HG02610 (cell line): ENCODE results near the gene SYNE1.
"Not testable (repeated sequence)": the region's sequence is repeated elsewhere in the genome, so short reads cannot be mapped to it uniquely, and the experiment has no call there.

ENCODE experiments used
- ATAC-seq: cut with Tn5 transposase; IDR thresholded peaks from one replicate; pipeline ENCODE4 v1.9.1; 2021; ENCODE audit warnings: mild to moderate bottlenecking, moderate library complexity; ENCODE audit not compliant: unreplicated experiment

The SYNE1 gene

DNA sequence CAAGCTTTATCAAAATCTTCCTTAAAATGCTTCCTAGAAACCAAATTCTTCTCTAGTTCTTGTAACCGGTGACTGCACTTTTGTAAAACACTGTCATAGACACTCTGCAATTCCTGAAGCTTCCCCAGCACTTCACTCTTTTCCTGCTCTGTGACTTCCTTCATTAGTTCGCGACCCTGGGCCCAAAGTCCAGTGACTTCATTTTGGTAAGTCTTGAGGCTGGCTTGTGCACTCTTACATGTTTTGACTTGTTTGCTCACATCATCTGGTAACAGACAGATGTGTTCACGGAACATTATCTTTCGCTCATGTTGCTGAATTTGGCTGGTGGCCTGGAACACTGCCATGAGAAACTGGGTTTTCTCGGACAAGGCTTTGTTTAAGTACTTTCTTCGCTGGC is 306.2 kb downstream of the SYNE1 start:
- ATAC-seq: no peak

DNA sequence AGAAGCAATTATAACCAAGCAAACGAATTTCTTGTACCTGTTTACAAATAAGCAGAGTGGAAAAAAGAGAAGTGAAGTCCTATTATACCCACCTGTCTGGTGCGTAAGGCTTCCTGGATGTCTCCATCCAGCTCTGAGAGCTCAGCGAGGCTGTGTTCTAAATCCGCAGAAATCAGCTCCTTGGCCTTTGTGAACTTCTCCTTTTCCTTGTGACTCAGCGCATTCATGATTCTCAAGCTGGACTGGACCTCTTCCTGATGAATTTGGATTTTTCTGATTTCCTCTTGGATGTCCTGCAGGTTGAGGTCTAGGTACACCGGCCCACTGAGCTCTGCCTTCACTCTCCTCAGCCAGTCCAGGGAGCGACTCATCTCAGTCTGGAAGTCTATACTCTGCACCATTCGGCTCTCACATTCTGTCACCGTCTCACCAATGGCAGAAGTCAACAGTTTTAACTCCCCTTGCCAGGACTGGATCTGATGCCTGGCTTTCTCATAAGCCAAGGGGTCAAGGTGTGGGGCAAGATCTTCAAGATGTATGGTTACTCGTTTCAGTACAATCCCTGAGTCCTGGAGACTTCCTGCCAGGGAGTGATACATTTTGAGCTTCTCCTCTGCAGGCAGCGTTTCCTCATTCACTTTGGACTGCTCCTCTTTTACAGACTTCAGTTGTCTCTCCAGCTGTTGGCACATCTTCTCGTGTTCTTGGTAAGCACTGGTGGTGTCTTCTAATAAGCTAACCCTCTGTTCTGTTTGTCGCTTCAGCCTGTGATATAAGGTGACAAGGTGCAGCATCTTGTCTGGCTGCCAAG is 307.3 kb downstream of the SYNE1 start:
- no peak for ATAC-seq

DNA sequence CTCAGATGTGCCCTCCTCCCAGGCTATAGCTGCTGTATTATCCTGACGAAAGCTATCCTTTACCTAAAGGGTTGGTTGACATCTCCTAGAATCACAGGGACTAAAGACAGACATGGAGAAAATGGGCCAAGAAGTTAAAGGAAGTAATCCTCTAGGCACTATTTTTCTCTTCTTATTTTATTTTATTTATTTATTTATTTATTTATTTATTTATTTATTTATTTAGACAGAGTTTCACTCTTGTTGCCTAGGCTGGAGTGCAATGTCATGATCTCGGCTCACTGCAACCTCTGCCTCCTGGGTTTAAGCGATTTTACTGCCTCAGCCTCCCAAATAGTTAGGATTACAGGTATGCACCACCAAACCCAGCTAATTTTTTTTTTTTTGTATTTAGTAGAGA is 309.0 kb downstream of the SYNE1 start:
- not testable (repeated sequence) for ATAC-seq

DNA sequence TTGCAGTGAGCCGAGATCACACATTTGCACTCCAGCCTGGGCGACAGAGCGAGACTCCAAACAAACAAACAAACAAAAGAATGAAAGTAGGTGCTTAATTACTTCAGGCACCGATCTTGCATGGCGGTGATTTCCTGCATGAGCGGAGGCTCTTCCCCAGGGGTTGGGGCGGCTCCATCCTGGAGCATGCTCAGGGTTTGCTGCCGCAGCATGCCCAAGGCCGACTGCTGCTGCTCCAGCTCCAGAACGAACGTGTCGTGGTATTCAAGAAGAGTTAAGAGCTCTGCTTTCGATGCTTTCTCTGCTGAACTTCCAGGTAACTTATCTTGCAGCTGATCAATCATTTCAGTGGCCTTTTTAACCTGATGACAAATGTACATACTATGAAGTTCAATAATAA is 313.8 kb downstream of the SYNE1 start:
- ATAC-seq: no peak

DNA sequence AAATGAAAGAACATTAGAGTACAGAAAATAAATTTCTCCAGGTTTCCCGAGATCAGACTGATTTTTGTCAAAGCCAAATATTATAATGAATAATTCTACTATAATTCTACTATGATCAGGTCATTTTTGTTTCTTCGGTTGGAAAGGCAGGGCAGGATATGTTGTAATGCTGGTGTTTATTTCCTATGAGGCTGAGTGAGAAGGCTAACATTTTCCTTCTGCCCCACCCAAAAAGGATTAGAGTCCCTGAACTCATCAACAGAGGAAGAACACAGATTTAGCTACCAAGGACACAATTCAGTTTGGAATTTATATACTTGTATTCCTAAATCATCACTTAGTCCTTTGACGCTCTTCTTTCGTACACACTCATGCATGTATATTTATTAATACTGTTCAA is 318.9 kb downstream of the SYNE1 start:
- no peak for ATAC-seq

DNA sequence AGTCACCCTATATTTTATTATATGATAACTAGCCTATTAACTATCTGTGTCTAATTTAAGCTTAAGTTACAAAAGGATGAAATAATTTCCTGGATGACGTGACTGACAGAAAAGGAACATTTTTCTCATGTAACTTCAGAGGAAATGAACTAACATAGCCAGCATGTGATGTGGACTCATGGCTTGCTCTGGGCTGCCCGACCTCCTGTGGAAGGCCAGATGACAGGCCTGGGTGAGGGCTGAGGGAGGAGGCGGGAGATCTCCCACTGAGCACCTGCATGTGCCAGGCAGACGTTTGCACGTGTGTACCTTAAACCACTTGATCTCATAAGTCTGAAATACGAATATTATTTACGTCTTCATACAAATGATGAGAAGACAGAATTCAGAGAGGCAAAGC is 321.1 kb downstream of the SYNE1 start:
- no peak for ATAC-seq

DNA sequence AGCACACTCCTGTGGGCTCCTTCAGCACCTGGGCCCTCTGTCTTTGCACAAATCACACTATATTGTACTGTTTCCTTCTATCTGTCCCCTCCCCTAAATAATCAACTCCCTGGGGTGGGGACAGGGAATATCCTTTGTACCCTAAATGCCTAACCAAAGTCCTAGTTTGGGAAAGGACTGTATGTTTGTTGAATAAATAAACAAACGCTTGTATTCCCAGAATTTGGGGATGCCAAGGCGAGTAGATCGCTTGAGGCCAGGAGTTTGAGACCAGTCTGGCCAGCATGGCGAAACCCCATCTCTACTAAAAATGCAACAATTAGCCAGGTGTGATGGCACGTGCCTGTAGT is 322.7 kb downstream of the SYNE1 start:
- ATAC-seq: no peak

DNA sequence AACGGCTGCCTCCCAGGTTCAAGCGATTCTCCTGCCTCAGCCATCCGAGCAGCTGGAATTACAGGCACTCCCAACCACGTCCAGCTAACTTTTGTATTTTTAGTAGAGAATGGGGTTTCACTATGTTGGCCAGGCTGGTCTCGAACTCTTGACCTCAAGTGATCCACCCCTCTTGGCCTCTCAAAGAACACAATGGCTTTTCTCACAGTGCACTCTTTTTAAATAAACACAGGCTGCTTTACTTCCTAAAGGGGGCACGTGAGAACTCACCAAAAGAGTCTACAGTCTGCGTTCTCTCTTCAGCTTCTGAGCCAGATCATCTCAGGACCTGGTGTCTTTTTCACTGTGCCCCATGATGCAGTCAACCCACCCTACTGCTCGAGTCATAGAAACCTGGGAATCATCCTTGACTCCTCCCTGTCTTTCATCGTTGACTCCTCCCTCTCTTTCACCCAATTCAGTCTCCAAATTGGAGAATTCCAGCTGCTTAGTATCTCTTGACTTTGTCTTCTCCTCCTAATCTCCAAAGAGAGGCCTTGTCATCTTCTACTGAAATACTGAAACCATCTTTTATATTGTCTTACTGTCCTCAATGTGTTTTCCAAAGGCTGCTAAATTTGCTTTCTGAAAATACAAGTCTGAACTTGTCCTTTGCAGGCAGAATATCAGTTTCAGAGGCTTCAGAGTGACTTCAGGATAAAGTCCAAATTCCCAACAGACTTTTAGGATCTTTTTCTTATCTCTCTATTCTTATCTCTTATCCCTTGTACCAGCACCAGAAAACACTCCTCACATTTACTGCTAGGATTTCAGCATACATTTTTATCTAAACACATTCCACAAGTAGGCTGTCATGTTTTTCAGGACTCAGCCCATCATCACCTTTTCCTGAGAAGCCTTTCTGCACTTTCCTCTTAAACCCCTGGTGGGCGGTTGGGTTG is 323.4 kb downstream of the SYNE1 start:
- ATAC-seq: no peak

DNA sequence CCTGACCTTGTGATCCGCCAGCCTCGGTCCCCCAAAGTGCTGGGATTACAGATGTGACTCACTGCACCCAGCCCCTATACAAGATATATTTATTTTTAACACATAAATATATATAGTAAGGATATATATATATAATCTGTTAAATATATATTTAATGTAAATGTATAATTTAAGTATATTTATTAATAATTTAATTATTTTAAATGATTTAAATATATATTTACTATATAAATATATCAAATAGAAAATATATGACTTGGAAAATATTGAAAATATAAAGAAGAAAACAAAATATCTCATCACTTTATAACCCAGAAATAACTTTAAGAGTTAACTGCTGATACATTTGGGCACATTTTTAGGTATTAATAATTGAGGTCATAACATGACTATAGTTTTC is 324.7 kb downstream of the SYNE1 start:
- ATAC-seq: no peak

DNA sequence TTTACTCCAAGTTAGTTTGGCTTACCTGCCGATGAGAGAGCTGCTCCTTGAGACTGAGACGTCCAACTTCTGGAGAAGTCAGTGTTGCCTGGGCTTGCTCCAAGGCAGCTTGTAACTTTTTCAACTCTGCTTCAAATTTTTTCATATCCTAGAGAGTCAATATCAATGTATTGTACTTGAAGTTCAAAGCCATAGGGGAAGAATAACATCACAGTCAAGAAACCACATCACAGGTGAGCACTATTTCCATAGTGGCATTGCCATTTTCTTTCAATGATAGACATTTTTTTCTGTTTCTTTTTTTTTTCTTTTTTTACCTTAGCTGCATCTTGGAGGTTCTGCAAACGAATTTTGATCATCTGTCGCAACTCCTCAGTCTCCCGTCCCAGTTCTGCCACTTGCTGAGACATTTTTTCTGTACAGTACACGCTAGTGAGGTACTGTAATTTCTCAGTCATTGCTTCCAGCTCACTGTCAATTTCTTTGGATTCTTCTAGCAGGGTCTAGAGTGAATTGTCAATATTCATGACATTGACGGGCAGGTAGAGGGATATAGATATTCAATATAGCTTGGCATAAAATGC is 326.7 kb downstream of the SYNE1 start:
- ATAC-seq: no peak

DNA sequence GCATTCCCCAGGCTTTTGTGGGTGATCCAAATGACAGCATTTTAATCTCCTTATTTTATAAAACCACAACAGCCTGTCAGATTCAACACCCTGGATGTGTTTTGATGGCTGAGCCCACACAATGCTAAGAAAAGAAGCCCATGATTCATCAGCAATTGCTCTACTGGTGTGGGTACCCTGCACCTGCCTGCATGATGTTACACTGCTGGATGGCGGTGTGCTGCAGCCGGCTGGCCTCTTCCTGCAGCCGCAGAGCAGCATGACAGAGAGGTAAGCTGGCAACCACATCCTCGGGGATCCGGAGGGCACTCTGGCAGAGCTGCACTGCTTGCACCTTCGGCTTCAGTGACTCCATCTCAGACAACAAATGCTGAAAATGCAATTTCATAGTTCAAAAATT is 327.5 kb downstream of the SYNE1 start:
- peak; percentile 85 for ATAC-seq

DNA sequence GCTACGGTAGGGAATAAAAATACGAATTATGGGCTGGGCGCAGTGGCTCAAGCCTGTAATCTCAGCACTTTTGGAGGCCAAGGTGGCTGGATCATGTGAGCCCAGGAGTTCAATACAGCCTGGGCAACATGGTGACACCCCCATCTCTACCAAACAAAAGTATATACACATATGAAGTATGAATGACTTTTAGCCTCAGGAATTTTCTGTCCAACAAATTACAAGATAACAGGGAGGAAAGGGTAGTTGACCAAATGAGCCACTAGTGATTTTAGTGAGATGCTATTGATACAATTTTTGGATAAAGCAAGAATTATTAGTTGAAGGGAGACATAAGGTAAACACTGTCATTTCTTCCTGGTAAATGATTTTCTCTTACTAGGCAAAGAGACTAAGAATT is 328.2 kb downstream of the SYNE1 start:
- no peak for ATAC-seq

DNA sequence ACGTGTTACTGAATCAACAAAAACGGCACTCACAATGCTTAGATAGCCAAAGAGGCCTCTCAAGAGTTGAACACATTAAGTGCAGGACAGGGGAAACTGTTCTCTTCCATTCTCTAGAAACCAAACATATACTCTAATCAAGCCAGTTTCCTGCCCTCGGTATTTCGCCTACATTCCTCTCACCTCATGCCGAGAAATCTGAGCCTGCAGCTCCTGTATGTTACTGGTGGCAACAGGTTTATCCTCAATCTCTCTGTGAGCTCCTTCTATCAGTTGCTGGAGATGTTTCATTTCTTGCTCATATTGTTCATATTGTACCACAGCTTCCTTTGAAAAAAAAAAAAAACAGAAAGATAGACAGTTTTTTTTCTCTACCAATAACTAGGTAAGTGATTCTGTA is 328.9 kb downstream of the SYNE1 start:
- ATAC-seq: no peak

DNA sequence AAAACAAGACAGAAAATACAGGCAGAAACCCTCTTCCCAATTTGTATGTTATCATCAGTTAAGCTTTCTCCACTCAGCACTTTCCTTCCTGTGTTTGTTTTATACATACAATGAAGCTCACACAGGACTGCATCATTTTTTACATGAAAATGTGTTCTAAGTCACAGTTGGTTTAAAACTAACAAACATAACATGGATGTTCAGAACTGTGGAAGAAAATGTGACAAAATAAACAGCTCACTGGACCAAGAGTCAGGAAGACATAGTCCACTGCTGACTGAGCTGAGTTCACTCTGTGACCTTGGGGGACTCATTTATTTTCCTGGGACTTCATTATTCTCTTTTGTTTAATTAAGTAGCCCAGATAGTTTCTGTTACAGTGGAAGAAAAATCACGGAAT is 331.5 kb downstream of the SYNE1 start:
- no peak for ATAC-seq

DNA sequence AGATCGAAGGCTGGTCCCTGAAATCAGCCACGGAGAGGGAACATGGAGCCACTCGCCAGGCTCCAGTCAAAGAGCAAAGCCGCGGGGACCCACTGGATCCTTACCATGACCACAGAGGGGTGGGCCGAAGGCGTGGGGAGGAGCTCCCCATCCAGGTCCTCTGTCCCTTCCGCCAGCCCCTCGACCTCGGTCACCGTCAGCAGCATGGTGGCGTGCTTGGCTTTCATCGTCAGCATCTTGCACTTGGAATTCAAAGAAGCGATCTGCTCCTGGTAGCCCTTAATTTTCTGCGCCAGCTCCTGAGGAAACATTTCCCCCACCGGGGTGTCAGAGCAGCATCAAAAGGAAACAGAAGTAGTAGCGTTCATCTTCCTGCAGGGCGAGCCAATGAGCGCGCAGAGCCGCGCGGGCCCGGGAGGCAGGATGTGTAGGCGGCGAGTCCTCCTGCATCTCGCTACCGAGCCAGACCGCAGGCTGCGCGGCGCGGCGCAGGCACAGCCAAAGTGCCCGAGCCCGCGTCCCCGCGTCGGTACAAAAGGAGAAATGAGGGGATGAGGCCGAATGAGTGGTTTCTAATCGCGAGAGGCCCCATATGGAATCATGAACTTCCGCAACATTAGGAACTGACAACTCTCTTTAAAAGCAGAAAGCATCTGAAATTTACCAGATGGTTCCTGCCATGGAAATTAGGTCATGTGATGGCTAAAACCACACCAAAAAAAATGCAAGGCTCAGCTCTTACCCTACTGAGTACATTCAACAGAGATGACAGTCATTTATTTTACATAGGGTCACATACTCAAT is 335.2 kb downstream of the SYNE1 start:
- ATAC-seq: peak; percentile 90

DNA sequence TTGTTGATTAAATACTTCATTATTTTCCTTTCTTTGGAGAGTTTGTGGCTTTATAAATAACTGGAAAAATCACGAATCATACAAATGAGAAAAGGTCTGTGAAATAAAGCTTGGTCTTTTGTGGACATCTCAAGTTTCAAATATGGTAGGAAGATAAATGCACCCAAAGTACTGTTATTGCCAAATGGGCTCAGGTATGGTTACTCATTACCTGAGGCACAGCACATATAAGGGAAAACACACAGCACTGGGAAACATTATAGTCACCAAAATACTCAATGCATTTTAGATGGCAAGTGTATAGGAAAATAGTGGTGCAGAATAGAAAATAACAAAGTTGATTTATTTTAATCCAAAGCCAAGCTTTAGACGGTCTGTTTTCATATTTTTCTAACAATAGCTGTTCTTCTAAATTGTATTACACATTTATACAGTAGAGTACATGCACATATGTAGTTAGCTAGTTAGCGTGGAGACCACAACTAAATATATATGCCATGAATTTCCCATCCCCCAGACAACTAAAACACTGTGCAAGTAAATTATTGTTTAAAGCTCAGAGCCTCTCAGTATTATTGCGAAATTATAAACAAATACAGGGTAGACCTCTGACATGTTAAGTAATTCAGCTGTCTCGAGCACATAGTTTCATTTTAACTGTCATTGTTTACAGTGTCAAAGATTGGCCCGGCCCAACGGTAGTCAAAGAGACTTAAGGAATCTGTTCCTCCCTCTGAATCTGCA is 336.0 kb downstream of the SYNE1 start:
- ATAC-seq: peak; percentile 29

DNA sequence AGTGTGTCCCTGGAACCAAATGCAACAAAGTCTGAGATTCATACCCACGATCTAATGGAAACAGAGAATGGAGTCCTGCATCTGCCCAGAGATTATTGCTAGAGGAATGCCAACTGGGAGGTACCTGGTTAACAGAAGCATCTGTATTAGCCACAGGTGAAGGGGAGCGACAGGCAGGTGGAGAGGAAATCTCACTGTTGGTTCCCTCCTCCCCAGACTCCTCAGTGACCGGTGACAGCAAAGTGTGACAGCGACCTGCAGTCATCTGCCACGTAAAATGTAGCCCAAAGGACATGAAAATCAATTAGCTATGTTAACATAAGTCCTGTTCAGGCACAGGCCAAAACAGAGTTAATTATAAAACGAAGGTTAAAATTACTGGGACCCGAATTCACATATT is 336.6 kb downstream of the SYNE1 start:
- ATAC-seq: no peak

DNA sequence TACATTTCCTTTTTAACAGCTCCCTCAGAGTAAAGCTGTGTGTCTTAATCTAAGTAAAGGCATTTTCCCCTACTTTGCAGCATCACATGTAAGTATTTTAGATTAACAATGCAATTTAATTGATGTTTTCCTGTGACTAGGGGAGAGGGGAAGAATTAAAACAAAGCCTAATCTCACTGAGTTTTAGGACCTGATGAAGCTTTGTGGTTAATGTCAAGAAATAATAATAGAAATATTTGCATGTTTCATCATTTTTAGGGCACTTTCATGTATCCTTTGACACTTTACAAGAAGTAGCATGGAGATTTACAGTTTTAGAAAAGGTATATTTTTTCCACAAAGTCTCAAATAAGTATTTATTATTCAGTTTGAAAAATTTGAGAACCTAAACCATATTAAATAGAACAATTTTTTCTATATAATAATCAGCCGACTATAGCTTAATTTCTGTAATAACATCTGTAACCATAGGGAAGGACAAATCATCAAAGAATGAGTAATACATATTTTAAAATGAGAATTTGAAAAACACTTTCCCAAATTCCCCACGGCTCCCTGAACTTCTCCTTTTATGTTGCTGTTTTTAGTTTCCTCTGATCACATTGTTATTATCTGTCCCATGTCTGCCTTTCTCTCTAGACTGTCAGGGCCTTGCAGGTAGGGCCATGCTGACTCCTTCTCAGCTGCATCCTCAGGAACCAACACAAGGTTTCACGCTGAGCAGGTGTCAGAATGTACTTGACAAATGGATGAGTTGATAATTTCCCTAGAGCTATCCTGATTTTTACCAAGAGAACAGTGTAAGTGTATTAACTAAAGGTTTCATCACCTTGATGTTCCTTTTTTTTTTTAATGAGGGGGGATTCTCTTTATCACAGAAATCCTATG is 338.1 kb downstream of the SYNE1 start:
- ATAC-seq: no peak

DNA sequence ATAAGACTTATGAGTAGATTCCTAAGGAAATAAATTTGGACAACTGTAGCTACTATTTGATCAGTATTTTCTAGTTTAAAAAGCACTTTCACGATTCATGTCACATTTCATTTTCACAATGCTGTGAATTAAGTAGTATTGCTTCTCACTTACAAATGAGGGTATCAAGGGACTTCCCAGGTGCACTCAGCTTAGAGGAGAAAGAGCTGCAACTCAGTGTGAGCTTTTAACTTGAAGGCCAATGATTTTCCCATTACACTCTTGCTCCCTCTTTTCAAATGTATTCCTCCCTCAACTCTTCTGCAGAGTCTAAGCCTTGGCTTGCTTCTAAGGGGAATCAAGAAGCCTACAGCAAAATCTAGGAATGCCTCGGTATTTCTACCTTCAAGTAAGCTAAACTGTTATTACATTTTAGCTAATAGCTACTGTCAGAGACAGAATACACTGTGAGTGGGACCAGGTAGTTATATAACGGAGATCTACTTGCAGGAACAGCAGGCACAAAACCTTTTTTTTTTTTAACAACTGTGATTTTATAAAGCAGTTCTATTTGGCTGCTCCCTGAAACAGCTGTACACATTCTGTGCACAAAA is 339.0 kb downstream of the SYNE1 start:
- ATAC-seq: peak; percentile 27
